ENCODE measurements around the gene OTOR. TPM values are rescaled to one million over a fixed set of nuclear protein-coding genes. Genes with fewer than 3 reads are reported as not detected.

The OTOR gene
- total RNA-seq, 2 donors from 2014 or later = not detected

- no peaks in the 10 kb centered on the region for H3K4me1 ChIP-seq
- no peaks in the 10 kb centered on the region for H3K27me3 ChIP-seq
- no peaks in the 10 kb centered on the region for H3K36me3 ChIP-seq
- no peak overlapping the region for H3K27ac ChIP-seq
- TF ChIP-seq CTCF (IDR thresholded peaks at IDR 0.05) = no peak
- H3K9me3 ChIP-seq = no peaks in the 10 kb centered on the region
- H3K4me3 ChIP-seq = no peak overlapping the region
- DNase-seq (ENCODE audit: low spot score) = no peak
These were observed 33.4 kb upstream of the OTOR start for GRCh38 chr20:16714751-16715150.

GRCh38 chr20:16719421-16719820 lies 28.7 kb upstream of the OTOR start:
- Histone ChIP-seq H3K36me3 (no peaks in the 10 kb centered on the region), H3K27me3 (no peaks in the 10 kb centered on the region), H3K4me1 (no peaks in the 10 kb centered on the region), H3K9me3 (no peaks in the 10 kb centered on the region), H3K4me3 (no peak overlapping the region), H3K27ac (no peak overlapping the region)
- no peak for DNase-seq (ENCODE audit: low spot score)
- no peak for TF ChIP-seq CTCF (IDR thresholded peaks at IDR 0.05)

GRCh38 chr20:16729080-16729479 lies 19.1 kb upstream of the OTOR start:
- no peak for TF ChIP-seq CTCF (IDR thresholded peaks at IDR 0.05)
- H3K4me3 ChIP-seq = peak overlapping the region; percentile 82 to 85
- H3K36me3 ChIP-seq = peaks cover 12% of the 10 kb centered on the region
- no peaks in the 10 kb centered on the region for H3K27me3 ChIP-seq
- DNase-seq (ENCODE audit: low spot score) = no peak
- peaks cover 0 to 17% of the 10 kb centered on the region in 2 donors for H3K4me1 ChIP-seq
- peak overlapping the region; percentile 77 to 86 for H3K27ac ChIP-seq
- H3K9me3 ChIP-seq = peaks cover 0 to 10% of the 10 kb centered on the region in 2 donors

GRCh38 chr20:16729565-16730460 lies 18.3 kb upstream of the OTOR start, which contains the start of gene SNRPB2:
TSS of gene SNRPB2 (plus strand) at chr20:16730026. CDS start at chr20:16731703, 1,677 bp downstream.
- peak in 1 of 2 donors; percentile 10 for TF ChIP-seq CTCF (IDR thresholded peaks at IDR 0.05)
- Histone ChIP-seq H3K4me3 (peak within 1 kb of the TSS; percentile 82 to 85), H3K9me3 (peaks cover 0 to 6% of the 10 kb centered on the region in 2 donors), H3K4me1 (peaks cover 0 to 17% of the 10 kb centered on the region in 2 donors), H3K27me3 (no peaks in the 10 kb centered on the region), H3K27ac (peak within 1 kb of the TSS; percentile 77 to 86), H3K36me3 (peaks cover 20% of the 10 kb centered on the region)
- peak; percentile 95 for DNase-seq (ENCODE audit: low spot score)

GRCh38 chr20:16732506-16733152 lies 15.5 kb upstream of the OTOR start:
- H3K27ac ChIP-seq = no peak overlapping the region
- no peak for DNase-seq (ENCODE audit: low spot score)
- peaks cover 27% of the 10 kb centered on the region for H3K36me3 ChIP-seq
- H3K4me1 ChIP-seq = peaks cover 0 to 17% of the 10 kb centered on the region in 2 donors
- TF ChIP-seq CTCF (IDR thresholded peaks at IDR 0.05) = no peak
- no peak overlapping the region for H3K4me3 ChIP-seq
- H3K27me3 ChIP-seq = no peaks in the 10 kb centered on the region
- H3K9me3 ChIP-seq = no peaks in the 10 kb centered on the region
